ENCODE results near the gene ITGA1. TPM values are rescaled to one million over a fixed set of nuclear protein-coding genes. Genes with fewer than 3 reads are reported as not detected.

The ITGA1 gene
- total and polyA plus RNA-seq, 9 donors, result 4.9 to 41.2 (median 14.7) TPM

- WGBS, 3 donors, result 86 to 91% (median 91%) methylated on average over 2 of the region's 2 CpGs
- H3K27me3 ChIP-seq, result no peaks in the 10 kb centered on the region
- no peaks in the 10 kb centered on the region for H3K36me3 ChIP-seq
- DNase-seq, result no peak
- H3K9me3 ChIP-seq, result no peaks in the 10 kb centered on the region
- no peak overlapping the region for H3K4me3 ChIP-seq
- TF ChIP-seq EP300 (IDR thresholded peaks at IDR 0.05) (no peak), POLR2A (IDR thresholded peaks at IDR 0.05) (no peak), CTCF (IDR thresholded peaks at IDR 0.05) (no peak)
- H3K4me1 ChIP-seq (ENCODE audit: insufficient read depth), result no peaks in the 10 kb centered on the region
- intact Hi-C loops (cut with DNase I), result no loop called here
- H3K27ac ChIP-seq, result no peak overlapping the region
Measured at GRCh38 chr5:52773342-52773741, 14.4 kb upstream of the ITGA1 start.

- DNase-seq, result no peak
- Histone ChIP-seq H3K36me3 (no peaks in the 10 kb centered on the region), H3K27me3 (no peaks in the 10 kb centered on the region), H3K27ac (no peak overlapping the region), H3K4me3 (no peak overlapping the region), H3K4me1 (ENCODE audit: insufficient read depth) (no peaks in the 10 kb centered on the region), H3K9me3 (no peaks in the 10 kb centered on the region)
- WGBS, 3 donors, result 51 to 59% (median 51%) methylated on average over 5 of the region's 5 CpGs
- TF ChIP-seq EP300 (IDR thresholded peaks at IDR 0.05) (no peak), POLR2A (IDR thresholded peaks at IDR 0.05) (no peak), CTCF (IDR thresholded peaks at IDR 0.05) (no peak)
- intact Hi-C loops (cut with DNase I), result no loop called here
Measured at GRCh38 chr5:52774005-52774410, 13.7 kb upstream of the ITGA1 start.

GRCh38 chr5:52776116-52776515, 11.6 kb upstream of the ITGA1 start:
- TF ChIP-seq EP300 (IDR thresholded peaks at IDR 0.05) (no peak), POLR2A (IDR thresholded peaks at IDR 0.05) (no peak), CTCF (IDR thresholded peaks at IDR 0.05) (no peak)
- intact Hi-C loops (cut with DNase I), result no loop called here

GRCh38 chr5:52777186-52777585, 10.5 kb upstream of the ITGA1 start:
- Histone ChIP-seq H3K27ac (no peak overlapping the region), H3K4me1 (ENCODE audit: insufficient read depth) (no peaks in the 10 kb centered on the region), H3K9me3 (no peaks in the 10 kb centered on the region), H3K36me3 (no peaks in the 10 kb centered on the region), H3K27me3 (no peaks in the 10 kb centered on the region), H3K4me3 (no peak overlapping the region)
- no peak for TF ChIP-seq CTCF (IDR thresholded peaks at IDR 0.05)
- intact Hi-C loops (cut with DNase I), result no loop called here
- 68 to 86% (median 77%) methylated on average over 4 of the region's 4 CpGs for WGBS, 3 donors
- DNase-seq, result no peak

More at GRCh38 chr5:52776116-52776515, 11.6 kb upstream of the ITGA1 start:
- Histone ChIP-seq H3K4me1 (ENCODE audit: insufficient read depth) (no peaks in the 10 kb centered on the region), H3K27me3 (no peaks in the 10 kb centered on the region), H3K9me3 (no peaks in the 10 kb centered on the region), H3K27ac (no peak overlapping the region), H3K4me3 (no peak overlapping the region), H3K36me3 (no peaks in the 10 kb centered on the region)
- 93 to 96% (median 94%) methylated on average over 2 of the region's 2 CpGs for WGBS, 3 donors
- DNase-seq, result no peak

GRCh38 chr5:52778781-52779180, 8.9 kb upstream of the ITGA1 start:
- intact Hi-C loops (cut with DNase I), result no loop called here
- no peak overlapping the region for H3K27ac ChIP-seq
- no peaks in the 10 kb centered on the region for H3K4me1 ChIP-seq (ENCODE audit: insufficient read depth)
- no peak overlapping the region for H3K4me3 ChIP-seq
- TF ChIP-seq CTCF (IDR thresholded peaks at IDR 0.05) (no peak), POLR2A (IDR thresholded peaks at IDR 0.05) (no peak), EP300 (IDR thresholded peaks at IDR 0.05) (no peak)
- DNase-seq, result no peak
- H3K36me3 ChIP-seq, result no peaks in the 10 kb centered on the region
- H3K9me3 ChIP-seq, result no peaks in the 10 kb centered on the region
- WGBS, 3 donors, result 78 to 93% (median 81%) methylated on average over 1 of the region's 1 CpG
- no peaks in the 10 kb centered on the region for H3K27me3 ChIP-seq
